Bone marrow (tissue), 2 donors: ENCODE data around the gene FHOD3.
A peak's percentile ranks its signal among the peaks of the same experiment; 100 is the strongest.

Source experiments
- DNase-seq, 2 donors: peaks; one replicate each; lab custom pipeline; 2025; lab: John Stamatoyannopoulos, UW

Gene FHOD3

DNA sequence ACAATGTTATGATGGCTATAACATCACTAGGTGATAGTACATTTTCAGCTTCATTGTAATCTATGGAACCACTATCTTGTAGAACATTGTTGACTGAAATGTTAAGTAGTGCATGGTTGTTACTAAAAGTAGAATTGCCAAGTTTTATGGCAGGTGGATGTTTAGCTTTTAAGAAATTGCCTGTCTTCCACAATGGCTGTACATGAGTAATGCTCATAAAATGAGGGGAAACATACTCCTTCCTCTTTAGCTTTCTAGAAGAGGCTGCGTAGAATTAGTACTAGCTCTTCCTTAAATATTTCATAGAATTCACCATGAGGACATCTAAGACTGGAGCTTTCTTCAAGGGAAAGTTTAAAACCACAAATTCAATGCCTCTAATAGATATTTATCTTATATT lies 370.3 kb downstream of the FHOD3 start:
- no peak for DNase-seq

DNA sequence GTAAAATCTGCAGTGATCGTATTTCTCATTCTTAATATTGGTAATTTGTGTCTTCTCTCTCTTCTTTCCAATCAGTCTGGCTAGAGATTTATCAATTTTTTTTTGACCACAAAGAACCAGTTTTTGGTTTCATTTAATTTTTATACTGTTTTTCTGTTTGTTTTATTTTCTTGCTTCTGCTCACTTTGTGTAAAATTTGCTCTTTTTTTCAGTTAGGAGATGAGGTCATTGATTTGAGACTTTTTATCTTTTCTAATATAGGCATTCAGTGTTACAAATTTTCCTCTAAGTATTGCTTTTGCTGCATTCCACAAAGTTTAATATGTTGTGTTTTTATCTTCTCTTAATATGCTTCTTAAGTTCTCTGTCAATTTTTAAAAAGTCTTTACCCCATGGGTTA lies 370.8 kb downstream of the FHOD3 start:
- DNase-seq: no peak

DNA sequence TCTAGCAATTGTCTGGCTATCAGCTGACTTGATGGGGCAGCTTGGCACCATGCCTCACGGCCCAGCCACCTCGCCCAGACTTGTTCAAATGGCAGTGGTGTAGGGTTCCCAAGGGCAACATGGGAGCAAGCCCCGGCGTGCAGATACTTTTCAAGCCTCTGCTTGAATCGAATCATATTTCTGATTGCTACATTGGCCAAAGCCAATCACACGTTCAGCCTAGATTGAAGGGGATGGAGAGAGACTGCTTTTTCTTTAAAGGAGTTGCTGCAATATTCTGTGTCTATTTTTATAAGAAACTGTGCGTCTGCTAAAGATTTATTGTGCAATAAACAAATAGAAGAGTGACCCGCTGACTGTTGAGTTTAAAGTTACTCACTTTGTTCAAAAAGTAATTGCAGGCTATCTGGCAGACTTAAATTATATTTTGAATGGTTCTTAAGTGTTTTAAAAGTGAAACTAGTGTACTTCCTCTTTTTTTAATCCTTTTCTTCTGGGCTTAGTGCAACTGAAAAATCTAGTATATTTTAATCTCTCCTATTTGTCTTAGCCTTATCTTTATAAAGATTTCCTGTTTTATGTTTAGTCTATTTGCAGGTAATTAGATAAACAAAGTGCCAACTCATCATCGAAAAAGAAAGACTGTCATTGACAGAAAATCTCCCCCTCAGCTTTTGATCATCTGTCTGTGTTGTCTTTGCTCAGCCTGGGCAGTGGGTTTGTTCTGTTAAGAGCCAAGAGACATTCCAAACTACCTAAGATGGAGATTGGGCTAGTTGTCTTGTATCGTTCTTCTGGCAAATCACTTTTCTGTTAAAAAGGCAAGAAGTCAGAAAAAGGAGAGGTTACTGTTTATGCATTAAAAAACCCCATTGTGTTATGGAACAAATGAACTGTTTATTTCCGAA lies 375.2 kb downstream of the FHOD3 start:
- peak in 1 of 2 donors; percentile 65 for DNase-seq

DNA sequence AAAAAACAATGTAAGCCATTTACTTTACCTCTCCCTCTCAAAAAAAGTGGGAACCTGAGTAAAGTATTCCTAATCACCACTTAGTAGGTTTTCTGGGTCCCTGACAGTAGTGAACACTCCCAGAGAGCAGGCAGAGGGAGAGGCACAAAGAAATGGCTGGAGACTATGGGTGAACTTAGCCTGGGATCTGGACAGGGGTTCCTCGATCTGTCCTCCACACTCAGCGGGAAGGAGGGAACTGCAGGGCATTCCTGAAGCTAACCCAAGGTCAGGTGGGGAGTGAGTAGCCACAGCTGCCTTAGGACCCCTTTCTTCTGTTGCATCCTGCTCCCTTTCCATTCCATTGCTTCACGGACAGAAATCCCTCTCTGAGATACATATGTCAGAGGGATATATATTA lies 375.9 kb downstream of the FHOD3 start:
- no peak for DNase-seq

DNA sequence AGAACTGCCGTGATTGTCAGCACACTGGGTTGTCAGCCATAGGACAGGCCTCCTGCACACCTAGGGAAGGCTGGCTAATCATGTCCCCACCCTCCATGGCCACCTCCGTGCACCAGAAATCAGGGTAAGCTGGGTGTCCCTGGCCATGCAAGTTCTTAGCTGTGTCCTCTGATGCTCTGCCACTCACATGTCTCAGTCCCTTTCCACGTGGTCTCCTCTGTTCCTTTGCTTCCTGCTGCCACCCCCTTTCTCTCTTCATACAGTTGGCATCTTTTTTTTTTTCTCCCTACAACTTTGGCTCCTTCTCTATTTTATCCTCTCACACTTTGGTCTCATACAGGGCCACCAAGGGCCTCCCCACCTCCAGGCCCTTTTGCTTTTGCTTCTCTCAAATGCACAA lies 377.6 kb downstream of the FHOD3 start:
- DNase-seq: no peak

DNA sequence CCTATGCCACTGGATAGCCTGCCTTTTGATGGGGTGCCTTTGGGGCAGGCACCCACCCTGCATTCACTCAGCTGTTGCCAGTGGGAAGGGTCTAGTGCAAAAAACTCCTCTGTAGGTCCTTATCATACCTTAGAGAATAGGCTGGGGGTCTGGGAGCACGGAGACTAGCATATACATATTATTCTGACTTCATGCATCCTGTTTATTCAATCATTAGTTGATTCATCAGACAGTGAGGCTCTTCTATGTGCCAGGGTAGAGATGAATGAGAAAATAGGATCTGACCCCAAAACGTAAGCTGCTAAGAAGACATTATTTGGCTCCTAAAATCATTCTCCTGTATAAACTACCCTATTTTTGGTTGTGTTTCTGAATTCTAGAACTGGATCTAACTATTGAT lies 378.0 kb downstream of the FHOD3 start:
- no peak for DNase-seq

DNA sequence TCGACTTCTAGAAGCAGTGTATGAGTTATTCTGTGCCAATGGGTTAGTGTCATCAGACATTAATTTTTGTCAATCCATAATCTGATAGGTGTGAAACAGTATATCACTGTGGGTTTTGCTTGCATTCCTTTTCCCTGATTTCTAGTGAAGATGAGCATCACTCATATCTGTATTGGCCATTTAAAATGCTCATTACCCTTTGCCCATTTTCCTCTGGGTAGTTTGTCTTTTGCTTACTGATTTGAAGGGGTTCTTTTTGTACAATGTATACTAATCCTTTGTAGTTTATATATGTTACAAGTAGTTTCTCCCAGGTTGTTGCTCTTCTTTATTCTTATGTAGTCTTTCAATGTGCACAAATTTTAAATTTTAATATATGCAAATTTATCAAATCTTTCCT lies 379.1 kb downstream of the FHOD3 start:
- DNase-seq: no peak

DNA sequence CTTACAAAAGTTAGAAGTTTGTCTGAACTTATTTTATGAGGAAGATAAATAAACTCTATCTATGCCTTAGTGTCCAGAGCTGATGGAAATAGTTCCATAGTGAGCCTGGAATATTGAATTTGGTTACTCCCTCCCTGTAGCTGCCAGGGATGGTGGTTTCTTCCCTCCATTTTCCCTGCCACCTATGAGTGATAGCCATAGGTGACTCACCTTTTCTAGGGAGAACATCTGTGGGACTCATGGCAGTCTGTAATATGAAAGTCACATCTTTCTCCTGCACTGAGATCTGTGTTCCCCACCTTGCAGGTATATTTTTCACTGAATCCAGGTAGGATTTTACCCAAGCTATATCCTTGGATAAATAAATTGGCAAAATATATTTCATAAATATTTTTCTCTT lies 382.5 kb downstream of the FHOD3 start:
- DNase-seq: no peak

DNA sequence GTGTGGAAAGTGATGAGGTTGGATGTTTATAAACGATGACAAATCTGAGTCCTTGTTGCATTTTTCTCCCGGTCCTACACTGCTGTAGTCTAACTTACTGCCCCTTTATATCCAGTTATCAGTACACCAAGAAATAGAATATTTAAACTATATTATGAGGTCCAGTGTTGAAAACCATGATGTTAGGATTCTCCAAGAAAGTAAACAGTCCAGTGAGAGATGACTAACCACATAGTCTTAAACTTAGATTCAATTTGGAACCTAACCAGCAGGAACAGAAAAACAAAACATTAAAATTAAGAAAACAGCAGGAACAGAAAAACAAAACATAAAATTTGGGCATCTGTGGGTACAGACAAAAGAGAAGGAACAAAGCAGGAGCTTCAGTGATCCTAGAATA lies 388.1 kb downstream of the FHOD3 start:
- DNase-seq: no peak

DNA sequence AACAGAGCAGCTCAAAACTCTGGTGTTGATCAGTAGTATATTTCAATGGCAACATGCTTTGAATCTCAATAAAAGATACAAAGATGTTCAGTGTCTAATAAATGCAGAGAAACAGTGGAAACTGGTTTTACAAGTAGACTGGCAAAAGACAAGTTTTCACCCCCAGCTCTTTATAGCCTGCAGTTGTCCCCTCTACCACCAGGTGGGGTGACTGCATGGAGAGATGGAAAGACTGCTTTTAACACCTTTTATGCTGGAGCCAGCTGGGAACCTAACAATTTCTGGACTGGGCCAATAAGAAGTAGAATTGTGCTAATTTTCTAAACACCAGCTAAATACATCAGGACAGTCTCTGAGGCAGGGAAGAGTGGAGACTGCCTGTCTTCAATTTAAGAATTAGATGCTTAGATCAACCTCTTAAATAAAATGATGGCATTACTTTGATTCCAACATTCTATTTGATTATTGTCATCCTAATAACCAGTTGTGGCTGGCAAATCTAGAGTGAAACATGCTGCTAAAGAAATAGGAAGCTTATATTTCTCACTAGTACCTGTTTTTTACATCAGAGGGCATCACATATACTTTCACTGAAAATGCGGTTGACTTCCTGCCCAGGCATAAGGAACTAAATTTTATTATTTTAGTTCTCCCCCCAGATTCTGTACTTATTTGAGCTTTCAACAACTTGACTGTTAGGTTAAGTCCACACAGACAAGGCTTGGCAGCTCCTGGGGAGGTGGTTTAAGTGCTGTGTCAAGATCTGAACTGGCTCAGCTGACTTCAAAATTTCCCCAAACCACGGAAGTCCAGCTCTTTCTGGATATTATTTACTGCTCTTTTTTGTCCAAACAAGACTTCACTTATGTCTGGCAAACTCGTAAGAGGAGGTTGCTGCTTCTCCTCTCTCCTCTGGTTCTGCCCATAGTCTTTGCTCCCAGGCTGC lies 390.8 kb downstream of the FHOD3 start:
- no peak for DNase-seq

DNA sequence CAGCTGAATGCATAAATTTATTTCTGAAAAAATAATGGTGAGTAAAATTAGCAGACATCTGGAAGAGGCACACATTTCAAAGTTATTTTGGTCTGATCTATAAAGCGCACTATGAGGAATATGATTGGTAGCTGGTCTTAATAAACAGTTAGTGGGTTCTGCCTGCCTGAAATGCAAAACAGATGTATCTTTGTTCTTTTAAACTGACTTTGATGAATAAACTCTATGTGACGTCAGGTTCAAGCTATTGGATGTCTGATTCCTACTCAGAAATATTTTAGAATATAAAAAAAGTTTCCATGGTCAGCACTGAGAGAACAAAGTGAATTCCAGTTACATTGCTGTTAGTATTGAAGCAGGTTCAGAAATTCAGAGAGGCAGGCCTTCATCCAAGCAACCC lies 394.9 kb downstream of the FHOD3 start:
- DNase-seq: no peak

DNA sequence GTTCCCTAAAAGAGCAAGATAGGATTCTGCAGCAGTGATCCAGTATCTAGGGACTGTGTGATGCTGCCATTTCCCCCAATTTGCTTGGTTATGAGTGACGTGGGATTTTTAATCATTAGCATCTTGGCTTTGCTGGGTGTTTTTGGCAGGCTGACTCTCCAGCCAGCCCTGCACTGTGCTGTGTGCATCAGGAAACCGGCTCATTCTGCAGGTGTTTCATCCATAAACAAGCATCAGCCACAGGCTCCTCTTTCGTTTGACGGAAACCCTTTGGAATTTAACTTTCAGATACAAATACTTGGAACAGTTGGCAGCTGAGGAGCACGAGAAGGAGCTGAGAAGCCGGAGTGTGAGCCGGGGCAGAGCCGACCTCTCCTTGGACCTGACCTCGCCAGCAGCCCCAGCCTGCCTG lies 395.4 kb downstream of the FHOD3 start:
- DNase-seq: no peak

DNA sequence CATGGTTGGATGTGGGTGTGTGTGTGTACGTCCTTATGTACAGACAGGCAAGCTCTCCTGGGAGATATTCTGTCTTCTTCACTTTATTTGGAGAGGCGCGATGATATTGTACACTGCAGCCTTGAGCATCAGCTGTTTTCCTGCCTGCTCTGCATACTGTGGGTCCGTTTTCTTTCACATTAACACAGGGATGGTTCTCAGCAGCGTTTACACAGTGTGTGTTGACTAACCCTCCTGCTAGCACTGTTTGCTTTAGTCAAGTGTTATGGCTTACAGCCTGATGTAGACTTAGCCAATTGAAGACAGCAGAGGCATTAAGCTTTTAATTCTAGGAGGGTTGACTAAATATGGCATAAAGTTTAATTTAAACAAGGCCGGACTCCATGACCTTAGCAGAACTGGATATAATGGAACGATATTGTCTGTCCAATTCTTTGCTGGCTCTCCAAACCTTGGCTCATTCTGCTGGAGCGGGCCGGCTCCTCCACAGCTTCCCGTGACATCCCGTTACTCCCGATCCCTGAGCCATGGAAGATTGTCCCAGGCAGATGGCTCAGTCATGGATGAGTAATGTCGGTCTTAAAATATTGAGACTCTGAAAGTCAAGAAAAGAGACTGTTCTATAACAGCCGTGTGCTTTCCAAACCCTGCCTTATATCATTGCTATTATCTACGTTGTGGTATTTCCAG lies 396.6 kb downstream of the FHOD3 start:
- DNase-seq: no peak

DNA sequence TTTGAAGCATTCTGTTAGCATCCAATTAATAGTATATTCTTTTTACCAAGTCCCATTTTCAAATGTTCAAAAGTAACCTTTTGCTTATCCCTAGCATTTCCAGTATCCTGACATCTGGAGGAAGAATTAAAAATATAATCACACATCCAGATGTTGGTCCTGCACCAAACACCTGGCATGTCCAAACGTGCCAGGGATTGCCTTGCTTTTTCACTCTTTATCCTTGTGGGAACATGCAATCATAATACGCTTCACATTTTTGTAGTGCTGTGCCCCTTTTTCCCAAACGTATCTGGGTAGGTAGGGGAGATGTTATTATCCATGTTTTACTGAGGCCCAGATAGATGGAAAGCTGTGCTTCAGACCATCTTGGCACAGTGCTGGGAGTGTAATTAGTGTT lies 398.3 kb downstream of the FHOD3 start:
- DNase-seq: no peak

DNA sequence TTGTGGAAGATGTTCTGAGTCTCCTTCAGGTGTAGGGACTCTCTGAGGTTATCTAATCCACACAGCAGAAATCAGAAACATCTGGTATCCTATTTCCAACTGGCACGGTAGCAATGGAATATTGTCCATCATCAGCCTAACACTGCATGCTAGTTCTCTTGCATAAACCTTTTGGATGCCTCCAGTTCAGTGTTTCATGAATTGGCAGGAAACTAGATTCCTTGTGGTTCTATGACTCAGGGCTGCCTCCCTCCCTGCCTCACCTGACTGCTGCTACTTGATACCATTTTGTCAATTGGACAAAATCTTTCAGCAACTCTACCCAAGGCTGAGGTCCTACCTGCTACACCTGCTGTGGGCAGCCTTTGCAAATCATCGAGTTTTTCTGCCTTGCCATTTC lies 400.4 kb downstream of the FHOD3 start:
- DNase-seq: no peak

DNA sequence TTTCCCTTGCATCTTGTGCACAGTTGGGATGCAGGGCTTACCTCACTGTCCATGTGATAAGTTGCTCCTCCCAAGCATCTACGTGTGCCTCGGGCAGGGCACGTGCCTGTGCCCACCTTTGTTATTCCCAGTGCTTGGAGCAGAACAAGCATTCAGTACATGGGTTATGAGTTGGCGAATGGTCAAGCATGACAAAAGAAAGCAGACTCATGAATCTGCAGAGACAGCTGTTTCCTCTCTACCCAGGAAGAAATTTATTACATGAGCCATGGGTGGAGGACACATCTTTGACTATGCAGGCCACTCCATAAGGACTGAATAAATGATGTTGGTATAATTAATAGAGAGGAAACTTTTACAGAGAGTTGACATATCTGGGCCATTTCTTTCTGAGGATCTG lies 403.4 kb downstream of the FHOD3 start:
- no peak for DNase-seq

DNA sequence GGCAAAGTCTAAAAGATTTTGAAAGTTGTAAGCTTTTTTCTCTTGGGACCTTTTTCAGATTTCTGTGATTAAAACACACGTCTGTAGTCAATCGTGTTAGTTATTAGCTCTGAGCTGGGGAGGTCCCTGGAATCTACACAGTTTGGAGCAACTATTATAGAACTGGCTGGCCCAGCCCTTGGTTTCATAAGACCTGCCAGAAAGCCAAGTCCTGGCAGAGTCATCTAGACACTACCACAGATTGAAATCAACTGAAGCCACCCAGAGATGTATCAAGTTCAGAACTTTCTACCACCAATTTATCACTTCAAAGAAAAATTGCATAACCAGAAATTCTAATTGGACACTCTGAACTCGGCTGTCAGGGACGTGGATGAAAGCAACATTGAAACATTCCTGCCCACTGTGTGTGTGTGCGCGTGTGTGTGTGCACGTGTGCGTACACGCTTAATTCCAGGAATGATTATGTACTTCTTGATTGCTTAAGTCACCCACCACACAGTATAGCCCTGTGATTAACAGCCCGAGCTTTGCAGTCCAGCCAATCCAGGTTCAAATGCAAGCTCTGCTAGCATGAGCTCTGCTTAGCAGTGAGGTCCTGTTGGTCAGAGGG lies 405.0 kb downstream of the FHOD3 start:
- DNase-seq: no peak

DNA sequence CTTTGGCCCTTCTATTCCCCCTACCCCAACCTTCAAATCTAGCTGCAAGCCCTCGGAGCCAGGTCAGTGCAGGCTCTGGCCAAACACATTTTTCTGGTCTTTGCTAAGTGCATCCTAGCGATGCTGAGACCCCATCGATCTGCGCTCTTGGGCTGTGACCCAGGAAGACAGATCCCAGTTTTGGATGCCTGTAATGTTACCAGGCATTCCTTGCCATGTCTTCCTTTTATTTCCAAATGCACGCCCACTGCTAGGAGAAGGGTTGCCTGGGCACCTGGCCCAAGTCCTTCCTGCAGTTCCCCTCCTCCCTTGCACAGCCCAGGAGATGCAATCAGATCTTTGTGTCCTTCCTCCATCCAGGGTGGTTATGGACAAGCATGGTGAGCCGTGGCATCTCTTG lies 406.6 kb downstream of the FHOD3 start:
- DNase-seq: no peak

DNA sequence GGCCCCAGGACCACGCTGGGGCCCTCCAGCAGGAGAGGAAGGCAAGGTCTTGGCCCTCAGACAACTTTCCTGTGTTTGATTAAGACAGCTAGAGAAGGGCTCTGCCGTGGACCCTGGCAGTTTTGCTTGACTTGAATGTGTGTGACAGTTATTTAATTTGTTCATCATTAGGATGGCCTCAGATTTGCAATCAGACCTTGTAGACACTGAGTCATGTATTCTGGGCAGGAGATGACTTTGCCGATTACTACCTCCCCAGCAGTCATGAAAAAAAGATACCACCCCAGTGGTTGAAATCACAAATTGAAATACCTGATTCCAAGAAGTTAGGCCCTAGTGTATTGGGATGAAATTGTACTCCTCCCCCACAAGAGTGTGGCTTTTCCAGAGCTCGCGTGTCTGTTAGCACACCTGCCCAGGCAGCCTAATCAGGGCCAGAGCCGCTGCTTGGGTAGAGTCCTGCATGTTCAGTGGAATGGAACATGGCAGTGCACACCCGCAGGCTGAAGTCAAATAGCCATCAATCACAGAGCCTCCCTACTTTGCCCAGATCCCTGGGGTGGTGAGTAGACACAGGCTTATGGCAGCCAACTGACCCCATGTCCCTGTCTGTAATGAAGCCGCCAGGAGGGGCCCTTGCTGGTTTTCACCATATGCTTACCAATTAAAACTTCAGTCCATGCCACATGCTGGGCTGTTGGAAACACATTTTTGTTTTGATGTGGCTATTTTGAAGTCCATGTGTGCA lies 408.8 kb downstream of the FHOD3 start:
- DNase-seq: no peak

DNA sequence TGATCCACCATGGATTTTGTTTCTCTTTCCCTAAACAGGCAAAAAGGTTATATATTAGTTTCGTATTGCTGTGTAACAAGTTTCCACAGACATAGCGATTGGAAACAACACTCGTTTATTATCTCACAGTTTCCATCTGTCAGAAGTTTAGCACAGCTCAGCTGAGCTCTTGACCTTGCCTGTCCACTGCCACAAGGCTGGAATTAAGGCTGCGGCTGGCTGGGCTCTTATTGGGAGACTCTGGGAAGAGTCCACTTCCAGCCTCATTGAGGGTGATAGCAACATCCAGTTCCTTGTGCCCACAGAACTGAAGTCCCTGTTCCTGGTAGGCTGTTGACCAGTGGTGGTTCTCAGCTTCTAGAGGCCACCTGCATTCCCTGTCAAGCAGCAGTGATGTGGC lies 410.9 kb downstream of the FHOD3 start:
- DNase-seq: no peak

DNA sequence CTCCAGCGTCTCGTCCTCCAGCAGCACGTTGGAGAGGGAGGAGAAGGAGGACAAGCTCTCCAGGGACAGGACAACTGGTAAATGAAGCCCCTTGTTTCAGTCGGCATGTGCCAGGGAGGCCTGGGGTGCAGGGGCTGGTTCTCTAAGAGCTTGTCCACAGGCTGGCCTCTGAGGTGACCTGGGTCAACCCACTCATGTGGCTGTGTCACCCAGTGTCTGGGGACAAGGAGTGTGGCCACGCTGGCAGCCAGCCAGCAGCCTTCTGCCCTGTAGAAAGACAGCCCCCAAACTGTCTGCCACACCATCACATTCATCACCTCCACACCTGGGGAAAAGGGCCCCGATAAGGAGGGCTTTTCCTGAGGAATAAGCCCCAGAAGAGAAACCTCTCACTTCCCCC lies 411.8 kb downstream of the FHOD3 start:
- no peak for DNase-seq
